Measurements from ENCODE around the gene OAF.
"Not testable (repeated sequence)": the region's sequence is repeated elsewhere in the genome, so short reads cannot be mapped to it uniquely, and the experiment has no call there.

OAF gene

GRCh38 chr11:120210626-120211521 lies at the start of gene OAF:
Gene OAF, plus strand, starts transcription at chr11:120211032. Its CDS starts 248 bp downstream, at chr11:120211280.
- in situ Hi-C loops (cut with MboI; ENCODE audit: low sequenced_read_pairs) = no loop called here

GRCh38 chr11:120167659-120168058 lies 43.2 kb upstream of the OAF start:
- in situ Hi-C loops (cut with MboI; ENCODE audit: low sequenced_read_pairs) = no loop called here

- in situ Hi-C loops (cut with MboI; ENCODE audit: low sequenced_read_pairs) = no loop called here
Measured at GRCh38 chr11:120168108-120168959, 42.5 kb upstream of the OAF start.

GRCh38 chr11:120168960-120169681 lies 41.7 kb upstream of the OAF start:
- in situ Hi-C loops (cut with MboI; ENCODE audit: low sequenced_read_pairs) = no loop called here

GRCh38 chr11:120169981-120170698 lies 40.7 kb upstream of the OAF start:
- in situ Hi-C loops (cut with MboI; ENCODE audit: low sequenced_read_pairs) = loop anchor here (5.0 to 10.0 kb wide), 2 partner anchors 57 to 135 kb away; no protein-coding TSS in a partner anchor

- in situ Hi-C loops (cut with MboI; ENCODE audit: low sequenced_read_pairs) = loop anchor here (5.0 to 10.0 kb wide), 2 partner anchors 56 to 134 kb away; no protein-coding TSS in a partner anchor
Measured at GRCh38 chr11:120170741-120171261, 40.0 kb upstream of the OAF start.

GRCh38 chr11:120172054-120172911 lies 38.5 kb upstream of the OAF start:
- in situ Hi-C loops (cut with MboI; ENCODE audit: low sequenced_read_pairs) = loop anchor here (5.0 to 10.0 kb wide), 2 partner anchors 55 to 133 kb away; no protein-coding TSS in a partner anchor

- in situ Hi-C loops (cut with MboI; ENCODE audit: low sequenced_read_pairs) = loop anchor here (5.0 to 10.0 kb wide), 2 partner anchors 54 to 132 kb away; no protein-coding TSS in a partner anchor
Measured at GRCh38 chr11:120173019-120173705, 37.7 kb upstream of the OAF start.

GRCh38 chr11:120173807-120174206 lies 37.0 kb upstream of the OAF start:
- in situ Hi-C loops (cut with MboI; ENCODE audit: low sequenced_read_pairs) = loop anchor here (5.0 to 10.0 kb wide), 2 partner anchors 53 to 131 kb away; no protein-coding TSS in a partner anchor

GRCh38 chr11:120174866-120175265 lies 36.0 kb upstream of the OAF start:
- in situ Hi-C loops (cut with MboI; ENCODE audit: low sequenced_read_pairs) = loop anchor here (5.0 to 10.0 kb wide), 2 partner anchors 52 to 130 kb away; no protein-coding TSS in a partner anchor

GRCh38 chr11:120178561-120179056 lies 32.2 kb upstream of the OAF start:
- in situ Hi-C loops (cut with MboI; ENCODE audit: low sequenced_read_pairs) = loop anchor here (10.0 kb wide), 1 partner anchor 126 kb away; no protein-coding TSS in a partner anchor

GRCh38 chr11:120179057-120179672 lies 31.7 kb upstream of the OAF start:
- in situ Hi-C loops (cut with MboI; ENCODE audit: low sequenced_read_pairs) = loop anchor here (10.0 kb wide), 1 partner anchor 126 kb away; no protein-coding TSS in a partner anchor

- in situ Hi-C loops (cut with MboI; ENCODE audit: low sequenced_read_pairs) = not testable (repeated sequence)
Measured at GRCh38 chr11:120180063-120180462, 30.8 kb upstream of the OAF start.

GRCh38 chr11:120180551-120181232 lies 30.1 kb upstream of the OAF start:
- in situ Hi-C loops (cut with MboI; ENCODE audit: low sequenced_read_pairs) = no loop called here

- in situ Hi-C loops (cut with MboI; ENCODE audit: low sequenced_read_pairs) = no loop called here
Measured at GRCh38 chr11:120181376-120181975, 29.4 kb upstream of the OAF start.

- in situ Hi-C loops (cut with MboI; ENCODE audit: low sequenced_read_pairs) = no loop called here
Measured at GRCh38 chr11:120182372-120182771, 28.5 kb upstream of the OAF start.

Measured in HL-60/S4 treated with phorbol 12-myristate 13-acetate at 8.2 ng/mL for 4 days and 3 days (cell line).